SU-DHL-6 (cell line): Measurements from ENCODE around the gene RHOG.

Experiments used
- CTCF ChIP-seq: fragments of 200-600 bp; sonication (generic); IDR thresholded peaks from one replicate; pipeline ENCODE4 v1.5.1; 2017; ENCODE audit warnings: antibody characterized with exemption, mild to moderate bottlenecking, low read length, moderate library complexity; ENCODE audit not compliant: insufficient read depth, poor library complexity, severe bottlenecking
- EZH2phosphoT487 ChIP-seq: fragments of 200-600 bp; sonication (generic), shearing (Covaris generic); conservative IDR thresholded peaks from 2 replicates; pipeline ENCODE4 v1.6.1; 2018; ENCODE audit warnings: mild to moderate bottlenecking, antibody characterized with exemption, low read length, moderate library complexity, mixed read lengths

GRCh38 chr11:3837793-3838192 is 3.0 kb downstream of the RHOG start:
- TF ChIP-seq CTCF (no peak), EZH2phosphoT487 (no peak)
